Measurements from ENCODE around the gene SLAMF7. TPM values are rescaled to one million over a fixed set of nuclear protein-coding genes. Genes with fewer than 3 reads are reported as not detected.

The SLAMF7 gene
- total and polyA plus RNA-seq, 2 of the 8 experiments (the other 6 are each of a cell fraction or from before 2014, with no cell fraction given): not detected

DNA sequence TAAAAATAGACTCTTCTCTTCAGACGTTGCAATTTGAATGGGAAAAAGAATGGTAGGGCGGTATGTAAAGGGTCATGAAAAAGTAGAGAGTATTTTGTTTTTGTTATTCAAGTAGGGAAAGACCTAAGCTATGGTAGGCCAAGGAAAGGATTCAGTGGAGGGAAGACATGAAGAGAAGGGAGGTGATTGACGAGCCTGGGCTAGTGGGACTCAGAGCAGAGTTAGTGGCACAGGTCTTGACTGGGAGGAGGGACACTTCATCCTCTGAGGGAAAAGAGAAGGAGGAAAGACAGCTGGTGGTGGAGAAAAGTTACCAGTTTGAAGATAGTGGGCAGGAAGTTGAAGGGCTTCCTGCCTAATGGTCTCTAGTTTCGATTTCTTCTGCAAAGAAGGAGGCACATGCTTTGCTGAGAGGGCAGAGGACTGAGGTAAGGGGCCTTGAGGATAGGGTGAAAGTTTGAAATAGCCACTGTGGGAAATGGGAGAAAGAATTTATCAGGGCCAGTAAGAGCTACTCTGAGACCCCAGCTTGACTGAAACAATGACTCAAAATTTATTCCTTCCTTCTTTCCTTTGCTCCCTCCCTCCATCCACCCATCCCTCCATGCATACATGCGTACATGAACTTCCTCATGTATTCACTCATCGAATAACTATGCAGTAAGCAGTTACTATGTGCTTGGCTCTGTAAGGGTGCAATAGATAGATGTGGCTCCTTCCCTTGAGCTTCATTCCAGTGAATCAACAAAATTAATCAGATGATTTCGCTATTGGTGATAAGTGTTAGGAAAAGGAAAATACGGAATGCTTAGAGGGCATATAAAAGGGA is 31.6 kb upstream of the SLAMF7 start (continued):
- no peak for TF ChIP-seq MAFK (IDR thresholded peaks at IDR 0.05; ENCODE audit: low read depth, low read length)
- TF ChIP-seq SUZ12 (IDR thresholded peaks at IDR 0.05; ENCODE audit: low read length): no peak
- TF ChIP-seq POU5F1 (IDR thresholded peaks at IDR 0.05; ENCODE audit: low read depth, low read length): no peak

Data from H1 (cell line).